ENCODE results near the gene GAD1.

DNA sequence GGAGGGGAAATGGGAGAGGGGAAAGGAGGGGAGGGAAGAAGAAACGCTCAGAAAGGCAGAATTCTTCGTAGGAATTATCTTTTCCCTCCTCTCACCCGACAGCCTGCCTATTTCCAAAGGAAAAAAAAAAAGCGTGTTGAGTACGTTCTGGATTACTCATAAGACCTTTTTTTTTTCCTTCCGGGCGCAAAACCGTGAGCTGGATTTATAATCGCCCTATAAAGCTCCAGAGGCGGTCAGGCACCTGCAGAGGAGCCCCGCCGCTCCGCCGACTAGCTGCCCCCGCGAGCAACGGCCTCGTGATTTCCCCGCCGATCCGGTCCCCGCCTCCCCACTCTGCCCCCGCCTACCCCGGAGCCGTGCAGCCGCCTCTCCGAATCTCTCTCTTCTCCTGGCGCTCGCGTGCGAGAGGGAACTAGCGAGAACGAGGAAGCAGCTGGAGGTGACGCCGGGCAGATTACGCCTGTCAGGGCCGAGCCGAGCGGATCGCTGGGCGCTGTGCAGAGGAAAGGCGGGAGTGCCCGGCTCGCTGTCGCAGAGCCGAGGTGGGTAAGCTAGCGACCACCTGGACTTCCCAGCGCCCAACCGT is at the start of gene GAD1:
- TF ChIP-seq CTCF (IDR thresholded peaks at IDR 0.05) = no peak
- TF ChIP-seq EP300 (IDR thresholded peaks at IDR 0.05) = no peak
- no peak for TF ChIP-seq POLR2A (IDR thresholded peaks at IDR 0.05)
